HG02885 (cell line): ENCODE measurements around the gene PLCB3.

Source experiments
- ATAC-seq: cut with Tn5 transposase; IDR thresholded peaks from one replicate; pipeline ENCODE4 v1.9.1; 2021; ENCODE audit warnings: mild to moderate bottlenecking; ENCODE audit not compliant: unreplicated experiment, poor library complexity

Gene PLCB3

DNA sequence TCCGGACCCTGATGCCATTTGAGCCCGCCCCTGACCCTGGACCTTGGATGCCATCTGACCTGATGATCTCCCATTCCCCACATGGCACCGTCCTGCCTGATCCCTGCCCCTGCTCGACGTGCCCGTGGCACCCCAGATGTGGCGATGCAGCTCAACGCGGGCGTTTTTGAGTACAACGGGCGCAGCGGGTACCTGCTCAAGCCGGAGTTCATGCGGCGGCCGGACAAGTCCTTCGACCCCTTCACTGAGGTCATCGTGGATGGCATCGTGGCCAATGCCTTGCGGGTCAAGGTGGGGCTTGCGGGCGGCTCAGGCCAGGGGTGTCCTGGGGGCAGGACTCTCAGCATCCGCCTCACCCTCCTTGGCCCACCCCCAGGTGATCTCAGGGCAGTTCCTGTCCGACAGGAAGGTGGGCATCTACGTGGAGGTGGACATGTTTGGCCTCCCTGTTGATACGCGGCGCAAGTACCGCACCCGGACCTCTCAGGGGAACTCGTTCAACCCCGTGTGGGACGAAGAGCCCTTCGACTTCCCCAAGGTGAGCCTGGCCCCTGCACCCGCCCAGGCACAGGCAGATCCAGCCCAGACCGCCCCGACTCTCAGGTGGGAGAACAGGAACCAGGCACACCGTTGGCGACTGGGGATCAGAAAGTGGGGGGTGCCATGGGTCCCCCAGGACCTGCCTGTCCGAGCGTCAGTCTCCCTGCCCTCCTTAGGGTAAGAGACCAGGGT is 11.1 kb downstream of the PLCB3 start:
- no peak for ATAC-seq

- ATAC-seq = no peak
Observed at GRCh38 chr11:64263021-64263946, 12.0 kb downstream of the PLCB3 start.

- ATAC-seq = no peak
Observed at GRCh38 chr11:64263947-64264317, 12.6 kb downstream of the PLCB3 start.

- no peak for ATAC-seq
Observed at GRCh38 chr11:64264371-64264852, 13.1 kb downstream of the PLCB3 start.

DNA sequence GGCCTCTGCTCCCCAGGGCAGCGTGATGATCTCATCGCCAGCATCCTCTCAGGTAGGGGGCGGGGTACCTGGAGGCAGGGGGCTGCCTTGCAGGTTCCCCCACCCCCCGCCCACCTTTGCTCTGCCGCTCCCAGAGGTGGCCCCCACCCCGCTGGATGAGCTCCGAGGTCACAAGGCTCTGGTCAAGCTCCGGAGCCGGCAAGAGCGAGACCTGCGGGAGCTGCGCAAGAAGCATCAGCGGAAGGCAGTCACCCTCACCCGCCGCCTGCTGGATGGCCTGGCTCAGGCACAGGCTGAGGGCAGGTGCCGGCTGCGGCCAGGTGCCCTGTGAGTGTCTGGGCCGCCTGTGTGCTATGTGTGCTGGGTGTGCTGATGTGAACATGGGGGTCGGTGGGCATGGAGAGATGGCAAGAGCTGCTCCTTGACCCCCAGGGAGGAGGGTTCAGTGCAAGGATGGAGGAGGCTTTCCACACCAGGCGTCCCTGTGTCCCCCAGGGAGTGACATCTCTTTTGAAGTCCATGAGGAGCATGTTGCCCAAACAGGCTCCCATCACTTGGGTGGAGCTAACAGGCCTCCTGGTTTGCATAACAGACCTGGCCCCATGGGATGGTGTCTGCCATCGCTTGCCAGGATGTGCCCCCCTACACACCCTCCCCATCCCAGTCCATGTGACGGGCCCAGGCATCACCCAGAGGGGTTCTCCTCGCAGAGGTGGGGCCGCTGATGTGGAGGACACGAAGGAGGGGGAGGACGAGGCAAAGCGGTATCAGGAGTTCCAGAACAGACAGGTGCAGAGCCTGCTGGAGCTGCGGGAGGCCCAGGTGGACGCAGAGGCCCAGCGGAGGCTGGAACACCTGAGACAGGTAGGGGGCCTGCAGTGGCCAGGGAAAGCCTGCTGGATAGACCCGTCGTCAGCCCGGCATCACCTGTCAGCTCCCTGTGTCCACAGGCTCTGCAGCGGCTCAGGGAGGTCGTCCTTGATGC is 14.1 kb downstream of the PLCB3 start:
- ATAC-seq = no peak

- no peak for ATAC-seq
Observed at GRCh38 chr11:64266339-64266738, 15.0 kb downstream of the PLCB3 start.

DNA sequence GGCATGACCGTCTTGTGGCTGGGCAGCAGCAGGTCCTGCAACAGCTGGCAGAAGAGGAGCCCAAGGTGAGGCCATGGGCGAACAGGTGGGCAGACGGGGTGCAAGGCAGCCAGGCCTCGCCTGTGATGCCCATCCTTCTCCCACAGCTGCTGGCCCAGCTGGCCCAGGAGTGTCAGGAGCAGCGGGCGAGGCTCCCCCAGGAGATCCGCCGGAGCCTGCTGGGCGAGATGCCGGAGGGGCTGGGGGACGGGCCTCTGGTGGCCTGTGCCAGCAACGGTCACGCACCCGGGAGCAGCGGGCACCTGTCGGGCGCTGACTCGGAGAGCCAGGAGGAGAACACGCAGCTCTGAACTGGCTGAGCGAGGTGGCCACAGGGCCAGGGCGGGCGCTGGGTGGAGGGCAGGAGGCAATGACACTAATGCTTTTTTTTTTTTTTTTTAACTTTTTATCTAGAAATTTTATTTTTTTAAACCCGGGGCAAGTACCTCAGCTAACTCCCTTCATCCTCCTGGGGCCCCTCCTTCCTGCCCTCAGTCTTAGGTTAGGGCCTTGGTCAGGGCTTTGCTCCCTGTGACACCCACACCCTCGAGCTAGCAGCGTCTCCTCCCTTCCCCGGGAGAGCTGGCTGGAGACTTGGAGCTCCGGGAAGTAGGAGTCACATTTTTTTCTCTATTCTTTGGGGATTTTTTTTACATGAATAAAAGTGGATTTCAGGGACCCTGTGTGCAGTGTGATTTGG is 16.0 kb downstream of the PLCB3 start:
- ATAC-seq = no peak

DNA sequence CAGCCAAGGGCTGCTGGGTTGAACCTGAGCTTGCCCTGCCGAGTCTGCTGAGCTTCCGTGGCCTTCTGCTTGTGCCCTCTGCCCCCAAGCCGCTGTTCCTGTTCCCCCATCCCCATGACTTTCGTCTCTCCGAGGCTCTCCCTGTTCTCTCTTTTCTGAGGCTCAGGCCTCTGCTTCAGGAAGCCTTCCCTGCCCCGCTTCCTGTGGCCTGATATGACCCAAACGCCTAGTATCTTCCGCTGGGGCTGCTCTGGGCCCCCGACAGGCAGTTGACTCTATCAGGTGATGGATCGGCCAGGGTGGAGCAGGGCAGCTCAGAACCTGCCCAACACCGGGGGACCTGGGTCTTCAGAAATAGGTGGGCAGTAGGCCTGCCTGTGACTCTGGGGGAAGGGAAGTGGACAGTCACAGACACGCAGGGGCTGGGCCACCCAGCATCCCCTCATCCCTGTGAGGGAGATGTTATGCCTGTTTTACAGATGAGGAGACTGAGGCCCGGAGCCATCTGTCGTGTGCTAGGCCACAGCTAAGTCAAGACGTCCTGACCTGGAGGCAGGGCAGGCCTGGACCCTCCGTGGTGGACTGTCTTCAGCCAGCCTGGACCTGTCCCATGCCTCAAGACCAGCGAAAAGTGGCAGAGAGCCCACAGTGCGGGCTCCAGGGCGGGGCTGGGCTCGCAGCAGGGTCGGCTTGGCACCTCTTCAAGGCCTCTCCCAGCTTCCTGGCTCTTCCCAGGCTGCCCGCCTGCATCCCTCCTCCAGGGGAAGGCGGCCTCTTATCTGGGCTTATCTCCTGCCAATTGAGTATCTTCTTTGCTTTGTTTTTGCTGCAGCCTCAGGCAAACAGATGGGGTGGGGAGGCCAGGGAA is 16.9 kb downstream of the PLCB3 start:
- ATAC-seq = no peak

DNA sequence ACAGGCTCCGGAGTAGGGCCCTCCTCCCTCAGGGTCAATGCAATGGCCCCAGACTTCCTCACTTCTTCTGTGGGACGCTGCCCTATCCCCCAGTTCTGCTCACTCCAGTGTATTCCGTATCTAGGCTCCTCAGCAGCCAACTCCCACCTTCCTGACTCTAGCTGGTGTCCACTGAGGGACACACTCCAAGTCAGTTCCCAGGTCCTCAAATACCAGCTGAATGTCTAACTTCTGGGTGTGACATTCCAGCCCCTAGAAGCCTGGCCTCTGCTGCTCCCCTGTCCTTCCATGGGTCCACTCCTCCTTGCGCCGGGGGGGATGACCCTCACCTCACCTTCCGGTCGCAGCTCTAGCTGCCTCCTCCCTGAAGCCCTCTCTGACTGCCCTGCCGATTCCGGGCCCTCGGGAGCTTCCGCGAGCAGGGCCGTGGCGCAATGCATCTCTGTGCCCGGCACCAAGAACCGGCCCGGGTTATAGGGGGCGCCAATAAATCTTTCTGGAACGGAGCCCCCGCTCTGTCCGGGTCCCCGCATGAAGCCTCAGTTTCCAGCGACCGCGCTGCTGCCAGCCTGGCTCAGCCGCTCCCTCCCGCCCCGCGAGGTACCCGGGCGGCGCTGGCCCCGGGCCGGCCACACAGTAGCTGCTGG is 17.7 kb downstream of the PLCB3 start:
- peak; percentile 12 for ATAC-seq

GRCh38 chr11:64269540-64270220 is 18.4 kb downstream of the PLCB3 start:
- peak; percentile 77 for ATAC-seq

DNA sequence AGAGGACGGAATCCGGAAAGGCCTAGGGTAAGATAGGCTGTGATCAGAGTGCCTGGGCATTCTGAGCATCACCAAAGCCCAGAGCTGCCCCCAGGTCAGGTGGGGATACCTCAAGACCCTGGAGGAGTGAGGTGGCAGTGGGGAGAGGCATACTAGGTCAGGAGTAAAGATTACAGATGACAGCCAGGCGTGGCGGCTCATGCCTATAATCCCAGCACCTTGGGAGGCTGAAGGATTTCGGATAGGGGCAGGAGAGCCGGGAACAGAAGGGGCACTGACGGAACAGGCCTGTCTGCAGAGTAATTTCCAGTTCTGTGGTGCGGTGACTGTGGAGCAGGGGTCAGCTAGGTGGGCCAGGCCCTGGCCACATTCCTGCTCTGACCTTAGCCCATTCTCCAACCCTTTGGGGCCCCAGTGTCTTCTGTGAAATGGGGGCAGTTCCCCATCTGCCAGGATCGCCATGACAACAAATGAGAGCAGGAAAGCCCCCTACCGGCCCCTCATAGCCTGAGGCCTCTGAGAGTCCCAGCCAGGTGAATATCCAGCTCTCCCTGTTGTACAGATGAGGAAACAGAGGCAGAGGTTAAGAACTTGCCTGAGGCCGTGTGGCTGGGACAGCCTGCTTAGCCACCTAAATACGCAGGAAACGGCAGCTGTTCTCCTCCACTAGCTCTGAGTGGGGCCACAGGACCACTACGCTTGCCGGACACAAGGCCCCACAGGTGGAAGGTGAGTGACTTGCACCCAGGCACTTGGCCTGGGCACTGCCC is 23.9 kb downstream of the PLCB3 start:
- no peak for ATAC-seq

GRCh38 chr11:64275841-64276240 is 24.5 kb downstream of the PLCB3 start:
- ATAC-seq = no peak

GRCh38 chr11:64276653-64277431 is 25.5 kb downstream of the PLCB3 start:
- no peak for ATAC-seq

DNA sequence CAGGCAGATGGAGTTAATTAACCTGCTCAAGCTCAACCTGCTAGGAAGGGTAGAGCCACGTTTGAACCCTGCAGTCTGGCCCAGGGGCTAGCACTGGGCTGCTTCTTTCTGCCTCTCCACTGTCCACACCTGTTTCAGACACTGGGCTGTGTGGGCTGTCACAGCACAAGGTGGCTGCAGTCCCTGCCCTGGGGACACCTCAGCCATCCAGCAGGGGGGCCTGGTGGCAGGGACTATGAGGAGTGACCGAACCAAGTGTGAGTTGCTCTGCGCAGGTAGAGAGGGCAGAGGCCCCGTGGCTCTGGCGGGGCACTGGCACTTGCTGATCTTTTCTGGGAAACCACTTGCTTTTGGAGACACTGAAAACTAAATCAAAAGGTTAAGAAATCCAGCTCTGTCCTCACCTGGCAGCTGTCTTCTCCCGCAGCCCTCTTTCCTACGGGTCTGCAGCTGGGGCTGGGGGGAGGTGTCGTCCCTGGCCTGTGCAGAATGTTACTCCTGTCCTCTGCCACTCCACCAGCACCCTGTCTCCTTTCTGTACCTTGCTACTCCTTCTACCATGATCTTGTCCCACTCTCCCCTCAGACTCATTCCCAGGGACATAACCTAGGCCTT is 27.4 kb downstream of the PLCB3 start:
- no peak for ATAC-seq

DNA sequence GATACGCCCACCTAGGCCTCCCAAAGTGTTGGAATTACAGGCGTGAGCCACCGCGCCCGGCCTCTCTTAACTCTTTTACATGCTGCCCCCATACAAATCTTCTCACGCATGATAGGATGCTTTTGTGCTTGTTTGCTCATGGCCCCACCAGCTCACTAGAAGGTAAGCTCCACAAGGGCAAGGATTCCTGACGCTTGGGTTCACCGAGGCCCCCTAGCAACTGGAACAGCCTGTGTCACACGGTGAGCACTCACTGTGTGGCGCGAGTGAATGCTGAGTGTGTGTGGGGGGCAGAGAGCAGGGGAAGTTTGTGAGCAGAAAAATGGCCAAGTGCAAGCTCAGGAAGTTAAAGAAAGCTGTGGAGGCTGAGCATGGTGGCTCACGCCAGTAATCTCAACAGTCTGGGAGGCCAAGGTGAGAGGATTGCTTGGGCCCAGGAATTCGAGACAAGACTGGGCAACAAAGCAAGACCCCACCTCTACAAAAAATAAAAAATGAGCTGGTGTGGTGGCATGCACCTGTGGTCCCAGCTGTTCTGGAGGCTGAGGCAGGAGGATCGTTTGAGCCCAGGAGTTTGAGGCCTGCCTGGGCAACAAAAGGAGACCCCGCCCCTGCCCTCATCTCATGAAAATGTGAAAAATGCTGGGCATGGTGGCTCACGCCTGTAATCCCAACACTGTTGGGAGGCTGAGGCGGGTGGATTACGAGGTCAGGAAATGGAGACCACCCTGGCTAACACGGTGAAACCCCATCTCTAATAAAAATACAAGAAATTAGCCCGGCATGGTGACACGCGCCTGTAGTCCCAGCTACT is 30.8 kb downstream of the PLCB3 start:
- no peak for ATAC-seq
